ENCODE results near the gene LRMDA.

- TF ChIP-seq MYC (IDR thresholded peaks at IDR 0.05; ENCODE audit: borderline replicate concordance, low read length), result no peak
- TF ChIP-seq CHD4 (IDR thresholded peaks at IDR 0.05; ENCODE audit: borderline replicate concordance), result no peak
- TF ChIP-seq ESRRA (IDR thresholded peaks at IDR 0.05; ENCODE audit: borderline replicate concordance, low read length), result no peak
- no peak for TF ChIP-seq CTCF (IDR thresholded peaks at IDR 0.05)
- no peak for TF ChIP-seq POLR2A (IDR thresholded peaks at IDR 0.05; ENCODE audit: low read length)
- TF ChIP-seq RAD21 (conservative IDR thresholded peaks at IDR 0.05 in 1 of 2, IDR thresholded peaks at IDR 0.05 in 1 of 2), result no peak
- TF ChIP-seq JUNB (IDR thresholded peaks at IDR 0.05), result no peak
- TF ChIP-seq RFX5 (IDR thresholded peaks at IDR 0.05), result no peak
- no peak for TF ChIP-seq ELK1 (IDR thresholded peaks at IDR 0.05; ENCODE audit: low read depth, low read length)
- TF ChIP-seq KDM1A (IDR thresholded peaks at IDR 0.05; ENCODE audit: low read depth), result no peak
- no peak for TF ChIP-seq JUN (IDR thresholded peaks at IDR 0.05)
- TF ChIP-seq PBX3 (IDR thresholded peaks at IDR 0.05), result no peak
- TF ChIP-seq RCOR1 (IDR thresholded peaks at IDR 0.05; ENCODE audit: low read depth, low read length), result no peak
Measured at GRCh38 chr10:75433216-75433615, 1.8 kb downstream of the LRMDA start.

Measured in A549 (cell line).